ENCODE results near the gene NOS3.
A peak's percentile ranks its signal among the peaks of the same experiment; 100 is the strongest.

NOS3 gene

DNA sequence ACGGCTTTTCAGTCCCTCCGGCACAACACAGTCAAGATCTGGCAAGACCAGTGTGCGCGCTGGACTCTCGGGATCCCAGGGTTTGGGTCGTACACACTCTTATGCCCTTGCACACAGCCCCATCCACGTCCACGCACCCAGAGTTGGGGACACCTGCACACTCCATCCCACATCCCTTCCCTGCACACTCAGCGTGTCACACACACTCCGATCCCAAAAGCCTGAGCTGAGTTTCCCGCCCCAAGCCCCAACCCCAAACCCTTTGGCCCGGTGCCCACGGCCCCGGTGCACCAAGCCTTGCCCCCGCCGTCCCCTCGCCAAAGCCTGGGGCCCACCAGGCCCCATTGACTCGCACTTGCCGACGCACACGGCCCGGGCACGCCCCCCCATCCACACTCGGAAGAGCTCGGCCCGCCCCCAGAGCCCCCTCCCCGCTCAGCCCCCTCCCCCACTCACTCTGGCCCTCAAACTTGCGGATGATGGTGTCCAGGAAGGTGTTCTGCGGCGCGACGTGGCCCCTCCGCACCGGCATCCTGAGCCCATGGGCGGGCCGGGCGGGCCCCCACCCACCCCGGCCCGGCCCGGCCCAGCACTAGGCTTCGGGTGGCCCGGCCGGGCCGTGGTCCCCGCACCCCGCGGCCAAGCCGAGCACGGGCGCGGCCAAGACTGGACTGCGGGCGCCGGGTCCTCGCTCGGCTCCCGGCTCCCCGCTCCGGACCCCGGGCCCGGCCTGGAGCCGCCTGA, 13.3 kb upstream of the NOS3 start:
- FAIRE-seq (no peak), DNase-seq (ENCODE audit: insufficient read length, low spot score) (no peak)
- TF ChIP-seq, protein P1, sequence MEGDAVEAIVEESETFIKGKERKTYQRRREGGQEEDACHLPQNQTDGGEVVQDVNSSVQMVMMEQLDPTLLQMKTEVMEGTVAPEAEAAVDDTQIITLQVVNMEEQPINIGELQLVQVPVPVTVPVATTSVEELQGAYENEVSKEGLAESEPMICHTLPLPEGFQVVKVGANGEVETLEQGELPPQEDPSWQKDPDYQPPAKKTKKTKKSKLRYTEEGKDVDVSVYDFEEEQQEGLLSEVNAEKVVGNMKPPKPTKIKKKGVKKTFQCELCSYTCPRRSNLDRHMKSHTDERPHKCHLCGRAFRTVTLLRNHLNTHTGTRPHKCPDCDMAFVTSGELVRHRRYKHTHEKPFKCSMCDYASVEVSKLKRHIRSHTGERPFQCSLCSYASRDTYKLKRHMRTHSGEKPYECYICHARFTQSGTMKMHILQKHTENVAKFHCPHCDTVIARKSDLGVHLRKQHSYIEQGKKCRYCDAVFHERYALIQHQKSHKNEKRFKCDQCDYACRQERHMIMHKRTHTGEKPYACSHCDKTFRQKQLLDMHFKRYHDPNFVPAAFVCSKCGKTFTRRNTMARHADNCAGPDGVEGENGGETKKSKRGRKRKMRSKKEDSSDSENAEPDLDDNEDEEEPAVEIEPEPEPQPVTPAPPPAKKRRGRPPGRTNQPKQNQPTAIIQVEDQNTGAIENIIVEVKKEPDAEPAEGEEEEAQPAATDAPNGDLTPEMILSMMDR (IDR thresholded peaks at IDR 0.05; ENCODE audit: insufficient read depth, missing control alignments), result no peak

DNA sequence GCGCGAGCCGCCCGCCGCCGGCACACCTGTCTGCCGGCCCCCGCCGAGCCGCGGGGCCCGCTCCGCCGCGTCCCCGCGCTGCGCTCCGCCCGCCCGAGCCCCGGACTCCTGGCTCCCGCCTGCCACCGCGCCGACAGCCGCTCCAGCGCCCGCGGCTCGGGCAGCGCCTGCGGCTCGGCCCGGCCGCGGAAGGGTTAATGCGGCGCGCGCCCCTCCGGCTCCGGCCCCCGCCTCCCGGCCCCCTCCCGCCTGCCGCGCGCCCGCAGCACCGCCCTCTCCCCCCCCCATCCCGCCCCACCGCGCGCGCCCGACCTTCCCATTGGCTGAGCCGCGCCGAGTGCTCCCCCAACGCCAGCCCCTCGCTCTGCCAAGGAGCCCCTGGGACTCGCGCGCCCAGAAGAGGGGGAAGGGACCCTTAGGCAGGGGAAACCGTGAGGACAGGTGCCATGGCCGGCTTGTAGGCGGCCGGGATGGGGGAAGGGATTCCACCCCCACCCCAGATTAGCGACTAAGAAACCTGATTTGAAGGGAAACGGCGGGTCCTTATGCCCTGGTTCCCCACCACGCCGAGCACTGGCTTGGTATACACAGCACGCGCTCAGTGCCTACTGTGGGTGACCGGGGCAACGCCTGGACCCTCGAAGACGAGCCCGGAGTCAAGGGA, 12.6 kb upstream of the NOS3 start, which contains the start of gene KCNH2:
Gene KCNH2, minus strand, starts transcription at position 196 of the 664 bp plus-strand sequence. CDS start 408 bp downstream, outside the sequence.
- FAIRE-seq, result no peak
- TF ChIP-seq, protein P1 (IDR thresholded peaks at IDR 0.05; ENCODE audit: insufficient read depth, missing control alignments), result no peak
- peak; percentile 85 for DNase-seq (ENCODE audit: insufficient read length, low spot score)

DNA sequence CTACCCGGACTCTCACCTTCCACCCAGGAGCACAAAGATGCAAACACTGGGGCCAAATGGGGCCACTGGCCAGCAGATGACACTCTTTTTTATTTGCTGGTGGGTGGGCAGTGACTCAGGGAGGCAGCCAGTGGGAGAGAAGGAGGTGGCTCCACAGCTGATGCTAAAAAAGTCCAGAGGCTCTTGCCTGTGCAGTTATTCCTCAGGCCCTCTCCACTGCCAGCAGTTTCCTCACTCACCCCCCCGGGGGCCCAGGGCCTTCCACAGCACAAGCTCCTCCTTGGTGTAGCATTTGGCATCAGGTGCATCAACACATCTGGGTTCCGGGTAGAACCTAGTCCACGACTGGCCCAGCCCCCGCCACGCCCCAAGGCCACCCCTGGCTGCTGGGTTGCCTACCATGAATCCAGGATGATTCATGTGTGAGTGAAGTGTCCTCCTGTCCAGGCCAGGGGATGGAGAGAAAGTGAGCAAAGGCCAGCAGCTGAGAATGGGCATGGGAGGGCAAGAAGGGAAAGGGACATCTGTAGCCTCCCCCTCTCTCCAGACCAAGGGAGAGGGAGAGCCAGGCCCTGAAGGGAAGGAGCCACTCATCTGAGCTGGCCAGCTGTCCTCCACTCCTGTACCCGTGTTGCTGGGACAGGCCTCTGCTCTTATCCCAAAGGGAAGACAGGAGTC, 11.0 kb upstream of the NOS3 start:
- TF ChIP-seq, protein P1 (IDR thresholded peaks at IDR 0.05; ENCODE audit: insufficient read depth, missing control alignments), result no peak
- no peak for DNase-seq (ENCODE audit: insufficient read length, low spot score)
- FAIRE-seq, result no peak

DNA sequence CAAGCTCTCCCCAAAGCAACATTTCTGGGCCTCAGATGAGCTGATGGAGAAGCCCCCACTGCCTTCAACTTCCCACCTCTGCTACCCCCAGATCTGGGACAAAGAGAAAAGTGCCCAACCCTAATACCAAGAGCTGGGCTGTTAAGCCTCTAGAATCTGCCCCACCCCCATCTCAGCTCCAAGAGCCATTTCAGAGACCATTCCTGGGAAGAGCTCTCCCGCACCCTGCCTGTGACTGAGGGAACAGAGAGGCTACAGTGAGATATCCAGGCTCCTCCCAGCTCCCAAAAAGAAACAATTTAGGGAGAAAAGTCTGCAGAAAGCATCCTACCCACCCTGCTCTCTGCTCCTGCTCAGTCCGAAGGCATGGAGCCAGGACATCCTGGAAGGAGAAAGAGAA, 10.2 kb upstream of the NOS3 start:
- TF ChIP-seq, protein P1 (IDR thresholded peaks at IDR 0.05; ENCODE audit: insufficient read depth, missing control alignments), result peak; percentile 9
- no peak for DNase-seq (ENCODE audit: insufficient read length, low spot score)
- no peak for FAIRE-seq

DNA sequence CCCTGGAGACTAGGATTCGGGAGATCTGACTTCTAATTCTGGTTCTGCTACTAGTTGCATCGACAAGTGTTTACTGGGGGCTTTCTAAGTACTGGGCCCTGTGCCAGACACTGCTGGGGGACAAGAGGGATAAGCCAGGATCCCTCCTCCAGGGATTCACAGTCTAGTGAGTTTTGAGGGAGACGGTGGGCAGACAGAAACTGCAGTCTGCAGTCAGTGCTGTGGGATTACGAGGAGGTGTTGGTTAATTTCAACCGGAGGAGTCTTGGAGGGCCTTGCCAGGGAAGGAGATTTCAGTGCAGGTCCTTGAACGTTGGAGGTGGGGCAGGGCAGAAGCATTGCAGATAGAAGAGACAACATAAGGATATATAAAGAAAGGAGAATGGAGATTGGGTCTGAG, 9.2 kb upstream of the NOS3 start:
- TF ChIP-seq, protein P1 (IDR thresholded peaks at IDR 0.05; ENCODE audit: insufficient read depth, missing control alignments), result no peak
- no peak for FAIRE-seq

DNA sequence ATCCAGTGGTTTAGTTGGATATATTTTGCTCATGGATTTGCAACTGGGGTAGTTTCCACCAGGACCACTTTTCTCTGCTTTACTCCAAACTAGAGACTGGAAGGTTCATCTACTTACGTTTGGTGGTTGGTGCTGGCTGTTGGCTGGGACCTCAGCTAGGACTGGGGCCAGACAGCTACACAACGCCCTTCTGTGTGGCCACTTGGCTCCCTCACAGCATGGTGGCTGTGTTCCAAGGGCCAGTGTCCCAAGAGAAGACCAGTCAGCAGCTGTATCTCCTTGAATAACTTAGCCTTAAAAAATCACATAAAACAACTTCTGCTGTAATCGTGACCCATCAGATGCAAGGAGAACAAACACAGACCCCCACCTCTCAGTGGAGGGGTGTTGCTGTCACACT, 8.5 kb upstream of the NOS3 start:
- TF ChIP-seq, protein P1 (IDR thresholded peaks at IDR 0.05; ENCODE audit: insufficient read depth, missing control alignments), result no peak
- FAIRE-seq, result no peak

More for the DNA sequence above, 9.2 kb upstream of the NOS3 start:
- DNase-seq (ENCODE audit: insufficient read length, low spot score), result no peak

More for the DNA sequence above, 8.5 kb upstream of the NOS3 start:
- no peak for DNase-seq (ENCODE audit: insufficient read length, low spot score)
